Right forelimb (tissue), 1 donor: ENCODE data around the gene ARNT2.
"Not testable (repeated sequence)": the region's sequence is repeated elsewhere in the genome, so short reads cannot be mapped to it uniquely, and the experiment has no call there.

Experiments
- DNase-seq: peaks from one replicate; pipeline ENCODE4 v3.0.0-alpha.2; 2018

ARNT2 gene

DNA sequence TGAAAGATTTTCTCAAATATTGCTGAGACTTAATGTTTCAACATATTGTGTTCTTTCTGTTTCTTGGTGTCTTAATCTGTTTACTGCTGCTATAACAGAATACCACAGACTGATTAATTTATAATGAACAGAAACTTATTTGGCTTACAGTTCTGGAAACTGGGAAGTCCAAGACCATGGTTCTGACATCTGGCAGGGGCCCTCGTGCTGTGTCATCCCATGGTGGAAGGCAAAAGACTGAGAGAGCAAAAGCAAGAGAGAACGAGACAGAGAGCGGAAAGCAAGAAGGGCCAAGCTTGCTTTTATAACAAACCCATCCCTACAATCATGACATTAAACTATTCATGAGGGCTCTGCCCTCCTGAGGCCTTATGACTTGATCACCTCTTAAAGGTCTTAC lies 88.7 kb downstream of the ARNT2 start:
- no peak for DNase-seq

GRCh38 chr15:80494351-80494751 lies 90.2 kb downstream of the ARNT2 start:
- peak; percentile 32 for DNase-seq

- DNase-seq = peak; percentile 9
Observed at GRCh38 chr15:80494756-80495155, 90.6 kb downstream of the ARNT2 start.

GRCh38 chr15:80495401-80495942 lies 91.3 kb downstream of the ARNT2 start:
- no peak for DNase-seq

DNA sequence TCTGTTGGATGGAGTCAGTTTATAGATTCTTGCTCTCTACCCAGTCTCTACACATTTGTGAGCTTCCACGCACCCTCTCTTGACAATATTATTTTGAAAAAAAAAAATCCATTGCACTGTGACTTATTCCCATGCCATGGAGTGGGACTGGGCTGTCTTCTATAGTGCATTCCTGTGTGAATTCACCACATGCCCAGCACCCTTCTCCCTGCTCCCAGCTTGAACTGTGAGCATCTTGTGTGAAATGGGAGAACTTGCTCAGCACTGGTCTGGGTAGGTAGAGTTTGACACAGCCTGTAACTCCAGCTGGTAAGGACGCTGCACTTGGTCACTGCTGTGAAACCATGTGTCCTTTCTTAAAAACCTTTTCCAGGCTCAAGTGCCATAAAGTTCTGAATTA lies 91.9 kb downstream of the ARNT2 start:
- DNase-seq = no peak

- peak; percentile 24 for DNase-seq
Observed at GRCh38 chr15:80497221-80497620, 93.0 kb downstream of the ARNT2 start.

GRCh38 chr15:80498652-80499051 lies 94.5 kb downstream of the ARNT2 start:
- peak; percentile 13 for DNase-seq

DNA sequence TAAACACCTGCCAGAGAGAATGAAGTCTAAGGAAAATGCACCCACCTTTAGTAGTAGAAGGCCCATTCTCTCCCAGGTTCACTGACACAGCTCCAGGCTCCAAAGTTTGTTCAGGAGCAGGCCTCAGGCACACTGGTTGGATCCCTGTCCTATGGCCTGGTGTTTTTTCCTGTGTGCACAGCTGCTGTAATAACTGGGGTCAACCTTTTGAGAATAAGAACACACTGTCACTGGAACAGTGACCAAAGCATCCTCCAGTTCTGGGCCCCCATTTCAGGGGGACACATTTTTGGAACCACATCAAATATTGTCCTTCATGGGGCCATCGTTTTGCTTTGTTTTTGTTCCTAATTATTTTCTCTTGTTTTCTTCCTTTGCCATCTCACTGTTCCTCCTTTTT lies 95.8 kb downstream of the ARNT2 start:
- no peak for DNase-seq

DNA sequence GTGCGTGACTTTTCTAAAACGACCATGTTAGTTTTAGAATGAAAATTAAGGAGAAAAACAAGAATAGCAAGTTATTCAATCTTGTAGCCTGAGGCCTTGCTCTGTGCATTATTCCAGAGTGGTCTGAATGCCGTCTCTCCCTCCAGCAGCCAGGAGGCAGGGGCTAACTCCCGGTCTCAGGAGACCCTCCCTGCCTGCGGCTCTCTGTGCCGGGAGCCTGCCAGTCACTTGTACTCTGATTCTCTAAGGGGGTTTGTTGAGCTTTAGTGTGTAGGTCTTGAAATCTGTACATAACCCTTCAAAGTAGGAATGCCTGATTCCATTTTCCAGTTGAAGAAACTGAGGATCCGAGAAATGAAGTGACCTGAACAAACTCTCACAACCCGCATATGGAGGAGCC lies 97.3 kb downstream of the ARNT2 start:
- DNase-seq = peak; percentile 3

- DNase-seq = no peak
Observed at GRCh38 chr15:80502782-80503181, 98.6 kb downstream of the ARNT2 start.

- DNase-seq = peak; percentile 45
Observed at GRCh38 chr15:80503319-80503952, 99.3 kb downstream of the ARNT2 start.

DNA sequence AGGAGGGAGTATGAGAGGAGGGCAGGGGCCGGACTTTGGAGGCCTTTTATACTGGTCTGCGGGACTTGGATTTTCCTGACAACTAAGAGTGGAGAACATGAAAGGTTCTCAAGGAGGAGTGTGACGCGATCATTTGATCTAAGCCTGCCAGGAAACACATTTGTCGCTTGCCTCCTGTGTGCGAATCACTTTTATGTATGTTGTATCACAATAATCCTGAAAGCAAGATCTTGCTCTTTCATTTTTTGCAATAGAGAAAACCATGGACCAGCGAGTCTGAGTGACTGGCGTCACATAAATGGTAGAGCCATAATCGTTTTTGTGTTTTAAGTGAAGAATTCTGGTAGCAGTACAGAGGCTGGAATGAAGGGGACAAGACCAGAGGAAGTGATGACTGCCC lies 100.7 kb downstream of the ARNT2 start:
- no peak for DNase-seq

DNA sequence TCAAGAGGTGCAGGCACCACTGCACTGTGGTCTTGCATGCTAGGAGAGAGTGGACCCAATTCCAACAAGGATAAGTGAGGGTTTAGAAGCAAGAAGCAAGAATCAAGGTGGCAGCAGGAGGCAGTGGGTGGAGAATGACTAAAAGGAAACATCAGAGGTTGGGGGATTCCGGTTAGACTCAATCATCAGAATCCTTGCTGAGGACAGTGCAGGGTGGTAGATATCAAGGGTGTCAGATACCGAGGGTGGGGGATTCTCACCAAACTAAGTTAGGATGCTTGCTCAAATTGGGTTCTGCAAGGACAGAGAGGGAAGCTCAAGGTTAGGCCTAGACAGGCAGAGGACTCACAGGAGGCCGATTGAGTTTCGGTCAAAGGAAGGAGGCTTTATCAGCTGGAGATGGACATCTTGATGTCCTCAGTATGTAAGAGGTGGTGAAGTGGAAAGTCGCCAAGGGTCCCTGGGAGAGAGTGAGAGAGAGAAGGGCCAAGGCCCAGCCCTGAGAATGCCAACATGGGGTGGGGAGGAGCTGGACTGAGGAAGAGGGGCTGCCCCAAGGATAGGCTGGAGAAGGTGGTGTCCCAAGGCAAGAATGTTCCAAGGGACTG lies 102.2 kb downstream of the ARNT2 start:
- peak; percentile 34 for DNase-seq

DNA sequence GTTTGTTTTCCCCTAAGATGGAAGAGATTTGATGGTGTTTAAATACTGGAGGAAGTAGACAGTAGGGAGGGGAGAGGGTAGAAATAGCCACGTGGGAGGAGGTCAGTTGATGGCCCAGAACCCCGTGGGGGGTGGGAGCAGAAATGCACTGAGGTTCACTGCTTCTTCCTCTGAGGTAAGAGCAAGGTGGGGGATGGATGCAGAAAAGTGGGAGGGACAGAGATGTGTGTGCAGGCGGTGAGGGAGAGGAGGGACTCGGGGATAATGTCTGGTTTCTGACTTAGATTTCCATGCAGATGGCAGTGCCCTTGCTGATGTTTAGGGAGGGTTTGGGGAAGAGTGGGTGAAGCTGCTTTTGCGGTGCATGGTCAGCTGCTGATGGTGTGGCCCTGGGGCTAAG lies 102.9 kb downstream of the ARNT2 start:
- DNase-seq = peak; percentile 12

- no peak for DNase-seq
Observed at GRCh38 chr15:80507638-80508316, 103.6 kb downstream of the ARNT2 start.

GRCh38 chr15:80508783-80509182 lies 104.6 kb downstream of the ARNT2 start:
- no peak for DNase-seq

DNA sequence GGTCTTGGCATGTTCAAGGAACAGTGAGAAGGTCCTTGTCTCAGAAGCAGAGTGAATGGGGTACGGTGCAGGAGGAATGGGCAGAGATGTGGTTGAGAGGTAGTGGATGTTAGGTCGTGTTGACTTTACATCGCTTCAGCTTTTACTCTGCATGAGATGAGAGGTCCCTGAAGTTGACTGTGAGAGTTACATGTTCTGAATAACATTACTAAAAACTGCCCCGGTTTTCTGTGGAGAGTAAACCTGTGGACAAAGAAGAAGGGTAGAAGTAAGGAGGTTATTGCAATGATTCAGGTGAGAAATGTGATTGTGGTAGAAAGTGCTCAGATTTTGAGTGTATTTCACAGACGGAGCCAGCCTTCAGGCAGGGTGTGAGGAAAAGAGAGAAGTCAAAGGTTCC lies 105.6 kb downstream of the ARNT2 start:
- no peak for DNase-seq

- DNase-seq = not testable (repeated sequence)
Observed at GRCh38 chr15:80510985-80511384, 106.8 kb downstream of the ARNT2 start.

GRCh38 chr15:80512726-80513660 lies 108.8 kb downstream of the ARNT2 start:
- DNase-seq = no peak

- DNase-seq = no peak
Observed at GRCh38 chr15:80514071-80514780, 110.0 kb downstream of the ARNT2 start.

DNA sequence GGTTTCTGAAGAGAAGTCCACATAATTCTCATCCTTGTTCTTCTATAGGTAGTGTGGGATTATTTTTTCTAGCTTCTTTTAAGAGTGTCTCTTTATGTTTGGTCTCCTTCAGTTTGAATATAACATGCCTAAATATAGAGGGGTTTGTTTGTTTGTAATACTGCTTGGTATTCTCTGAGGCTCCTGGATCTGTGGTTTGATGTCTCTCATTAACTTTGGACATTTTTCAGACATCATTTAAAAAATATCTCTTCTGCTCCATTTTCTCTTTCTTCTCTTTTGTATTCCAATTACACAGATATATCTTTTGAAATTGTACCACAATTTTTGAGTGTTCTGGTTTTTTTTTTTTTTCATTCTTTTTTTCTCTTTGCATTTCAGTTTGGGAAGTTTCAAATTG lies 113.1 kb downstream of the ARNT2 start:
- no peak for DNase-seq

GRCh38 chr15:80518522-80518921 lies 114.3 kb downstream of the ARNT2 start:
- DNase-seq = no peak
